Coronary artery (tissue), 2 donors: ENCODE measurements around the gene TBCK.
"Not testable (repeated sequence)": the region's sequence is repeated elsewhere in the genome, so short reads cannot be mapped to it uniquely, and the experiment has no call there.

Experiments used
- DNase-seq: peaks from one replicate; pipeline ENCODE4 v3.0.0-alpha.2; 2017; ENCODE audit warnings: low spot score
- H3K27ac ChIP-seq, 2 donors: fragments of 200-600 bp; sonication (generic); one replicate each; pipeline ENCODE4 v1.5.1; 2016 to 2019
- H3K4me3 ChIP-seq: fragments of 200-600 bp; sonication (generic); 2 replicates; pipeline ENCODE4 v1.5.1; 2016; ENCODE audit warnings: mild to moderate bottlenecking, moderate library complexity
- TF ChIP-seq, protein P1 (sequence below): fragments of 200-600 bp; sonication (generic); IDR thresholded peaks from one replicate; pipeline ENCODE4 v1.5.1; 2019; ENCODE audit warnings: antibody characterized with exemption

The TBCK gene

DNA sequence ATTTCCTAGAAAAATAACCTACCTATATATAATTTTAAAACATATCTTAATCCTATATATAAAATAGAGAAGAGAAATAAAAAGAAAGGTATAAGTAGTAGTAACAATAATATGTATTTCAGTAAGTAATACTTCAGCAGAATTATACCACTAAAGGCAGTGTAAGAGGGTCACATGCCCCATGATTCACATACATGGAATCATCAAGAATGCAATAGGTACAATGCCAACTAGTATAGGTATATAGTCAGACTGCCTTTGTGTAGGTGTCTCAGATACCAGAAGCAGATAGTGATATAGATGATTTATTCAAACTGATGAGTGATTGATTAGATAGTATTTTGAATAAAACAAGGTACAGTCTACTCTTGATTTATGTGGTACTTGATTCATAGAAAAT is 9.8 kb upstream of the TBCK start:
- Histone ChIP-seq H3K4me3 (no peak overlapping the region), H3K27ac (no peak overlapping the region)
- no peak for DNase-seq
- TF ChIP-seq, protein P1, sequence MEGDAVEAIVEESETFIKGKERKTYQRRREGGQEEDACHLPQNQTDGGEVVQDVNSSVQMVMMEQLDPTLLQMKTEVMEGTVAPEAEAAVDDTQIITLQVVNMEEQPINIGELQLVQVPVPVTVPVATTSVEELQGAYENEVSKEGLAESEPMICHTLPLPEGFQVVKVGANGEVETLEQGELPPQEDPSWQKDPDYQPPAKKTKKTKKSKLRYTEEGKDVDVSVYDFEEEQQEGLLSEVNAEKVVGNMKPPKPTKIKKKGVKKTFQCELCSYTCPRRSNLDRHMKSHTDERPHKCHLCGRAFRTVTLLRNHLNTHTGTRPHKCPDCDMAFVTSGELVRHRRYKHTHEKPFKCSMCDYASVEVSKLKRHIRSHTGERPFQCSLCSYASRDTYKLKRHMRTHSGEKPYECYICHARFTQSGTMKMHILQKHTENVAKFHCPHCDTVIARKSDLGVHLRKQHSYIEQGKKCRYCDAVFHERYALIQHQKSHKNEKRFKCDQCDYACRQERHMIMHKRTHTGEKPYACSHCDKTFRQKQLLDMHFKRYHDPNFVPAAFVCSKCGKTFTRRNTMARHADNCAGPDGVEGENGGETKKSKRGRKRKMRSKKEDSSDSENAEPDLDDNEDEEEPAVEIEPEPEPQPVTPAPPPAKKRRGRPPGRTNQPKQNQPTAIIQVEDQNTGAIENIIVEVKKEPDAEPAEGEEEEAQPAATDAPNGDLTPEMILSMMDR, result no peak

DNA sequence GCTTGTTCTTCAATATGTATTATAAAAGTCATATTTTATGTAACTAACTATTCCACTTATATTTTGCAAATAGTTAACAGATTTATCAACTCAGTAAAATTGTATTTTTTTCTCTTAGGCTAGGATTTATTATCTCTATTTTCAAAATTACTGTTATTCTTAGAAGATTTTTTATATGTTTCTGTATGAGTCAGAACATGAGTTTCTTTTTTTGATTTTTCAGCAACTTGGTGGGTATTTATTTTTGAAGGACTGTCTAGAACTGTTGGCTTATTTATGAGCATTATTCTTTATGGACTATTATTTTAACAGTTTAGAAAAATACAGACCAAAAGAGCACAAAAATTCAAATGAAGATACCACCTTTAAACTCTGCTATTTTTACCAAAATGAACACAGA is 7.1 kb upstream of the TBCK start:
- no peak overlapping the region for H3K4me3 ChIP-seq
- no peak for DNase-seq
- no peak overlapping the region for H3K27ac ChIP-seq
- TF ChIP-seq, protein P1, result no peak

DNA sequence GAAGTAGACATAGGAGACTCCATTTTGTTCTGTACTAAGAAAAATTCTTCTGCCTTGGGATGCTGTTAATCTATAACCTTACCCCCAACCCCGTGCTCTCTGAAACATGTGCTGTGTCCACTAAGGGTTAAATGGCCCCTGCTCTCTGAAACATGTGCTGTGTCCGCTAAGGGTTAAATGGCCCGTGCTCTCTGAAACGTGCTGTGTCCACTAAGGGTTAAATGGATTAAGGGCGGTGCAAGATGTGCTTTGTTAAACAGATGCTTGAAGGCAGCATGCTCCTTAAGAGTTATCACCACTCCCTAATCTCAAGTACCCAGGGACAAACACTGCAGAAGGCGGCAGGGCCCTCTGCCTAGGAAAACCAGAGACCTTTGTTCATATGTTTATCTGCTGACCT is 5.8 kb upstream of the TBCK start:
- H3K4me3 ChIP-seq, DNase-seq, H3K27ac ChIP-seq: not testable (repeated sequence)

DNA sequence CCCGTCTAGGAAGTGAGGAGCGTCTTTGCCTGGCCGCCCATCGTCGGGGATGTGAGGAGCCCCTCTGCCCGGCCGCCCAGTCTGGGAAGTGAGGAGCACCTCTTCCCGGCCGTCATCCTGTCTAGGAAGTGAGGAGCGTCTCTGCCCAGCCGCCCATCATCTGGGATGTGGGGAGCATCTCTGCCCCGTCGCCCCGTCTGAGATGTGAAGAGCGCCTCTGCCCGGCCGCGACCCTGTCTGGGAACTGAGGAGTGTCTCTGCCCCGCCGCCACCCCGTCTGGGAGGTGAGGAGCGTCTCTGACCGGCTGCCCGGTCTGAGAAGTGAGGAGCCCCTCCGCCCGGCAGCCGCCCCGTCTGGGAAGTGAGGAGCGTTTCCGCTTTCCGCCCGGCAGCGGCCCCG is 5.2 kb upstream of the TBCK start:
- not testable (repeated sequence) for DNase-seq, H3K27ac ChIP-seq, H3K4me3 ChIP-seq

DNA sequence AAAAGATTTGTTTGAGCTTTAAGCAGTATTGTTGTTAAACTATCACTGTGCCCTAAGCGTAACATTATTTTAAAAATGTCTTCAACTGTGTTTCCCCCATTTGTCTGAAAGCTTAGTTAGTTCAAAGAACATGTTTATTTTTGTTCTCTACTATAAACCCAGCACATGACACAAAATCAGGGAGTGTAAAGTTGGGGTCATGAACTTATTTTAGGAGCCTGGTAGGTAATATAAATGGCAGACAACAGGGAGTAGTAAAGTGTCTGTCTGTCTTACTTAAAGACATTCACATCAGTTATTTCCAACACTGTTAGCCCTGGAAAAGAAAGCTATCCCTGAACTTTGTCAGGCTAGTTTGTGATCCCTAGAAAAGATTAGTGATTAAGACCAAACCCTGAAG is 4.2 kb upstream of the TBCK start:
- DNase-seq, result no peak
- Histone ChIP-seq H3K4me3 (no peak overlapping the region), H3K27ac (no peak overlapping the region)
- TF ChIP-seq, protein P1, result no peak

DNA sequence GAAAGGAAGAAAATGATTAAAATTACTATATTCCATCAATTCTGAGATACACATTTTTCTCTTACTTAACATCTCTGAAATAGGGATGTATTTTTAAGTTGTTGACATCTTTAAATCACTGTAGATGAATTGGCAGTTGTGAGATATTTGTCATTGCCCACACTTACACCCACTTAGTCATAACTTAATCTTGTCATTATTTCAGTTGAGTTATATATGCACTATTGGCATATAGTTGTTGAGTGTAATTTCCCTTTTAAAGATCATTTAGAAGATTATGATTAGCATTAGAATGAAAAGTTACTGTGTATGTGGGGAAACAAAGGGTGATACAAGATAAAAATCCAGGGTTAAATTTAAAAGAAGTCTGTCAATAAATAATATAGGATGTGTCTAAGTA is 2.5 kb upstream of the TBCK start:
- no peak overlapping the region for H3K4me3 ChIP-seq
- DNase-seq, result no peak
- no peak overlapping the region for H3K27ac ChIP-seq
- TF ChIP-seq, protein P1, result no peak

DNA sequence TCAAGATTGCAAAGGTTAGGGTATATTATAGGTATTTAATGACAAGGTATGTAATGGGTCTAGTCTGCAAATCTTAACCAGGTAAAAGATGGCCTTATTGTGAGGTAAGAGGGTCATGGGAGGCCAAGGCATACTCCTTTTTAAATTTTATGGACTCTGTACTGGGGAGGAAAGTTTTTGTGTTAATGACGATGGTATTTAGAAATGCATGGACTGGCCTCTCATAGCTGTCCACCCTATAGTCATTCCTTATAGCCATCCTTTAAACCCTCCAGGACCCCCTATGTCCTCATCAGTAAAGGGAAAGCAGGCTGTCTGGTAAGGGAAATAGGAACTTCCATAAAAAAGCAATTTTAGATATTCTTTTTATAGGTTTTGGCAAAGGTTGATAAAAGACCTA is 1.8 kb upstream of the TBCK start:
- no peak overlapping the region for H3K27ac ChIP-seq
- TF ChIP-seq, protein P1, result no peak
- DNase-seq, result no peak
- H3K4me3 ChIP-seq, result peak overlapping the region; percentile 88

DNA sequence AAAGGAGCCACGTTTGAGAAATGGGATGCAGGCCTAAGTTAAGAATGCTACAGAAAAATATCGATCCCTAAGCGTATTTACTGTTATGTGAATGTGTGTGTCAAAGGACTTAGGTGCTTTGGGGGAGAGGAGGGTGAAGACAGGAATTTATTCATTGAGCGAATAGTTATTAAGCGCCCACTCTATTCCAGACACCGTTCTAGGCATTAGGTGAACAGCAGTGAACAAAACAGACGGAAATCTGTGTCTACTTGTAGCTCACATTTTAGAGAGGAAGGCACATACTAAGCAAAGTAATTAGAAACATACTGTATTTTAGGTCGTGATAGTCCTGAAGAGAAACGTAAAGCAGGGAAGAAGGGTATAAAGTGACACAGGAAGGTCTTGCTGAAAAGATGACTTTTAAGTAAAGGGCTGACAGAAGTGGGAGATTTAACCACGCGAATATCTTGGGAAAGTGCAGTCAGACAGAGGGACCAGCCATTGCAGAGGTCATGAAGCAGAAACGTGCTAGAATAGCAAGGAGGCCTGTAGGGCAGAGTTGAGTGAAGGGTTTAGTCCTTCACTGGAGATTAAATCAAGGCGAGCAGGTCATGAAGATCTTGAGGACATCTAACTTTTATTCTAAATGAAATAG is 882 bp upstream of the TBCK start:
- H3K4me3 ChIP-seq, result peak overlapping the region; percentile 88
- TF ChIP-seq, protein P1, result no peak
- peak overlapping the region; percentile 86 to 96 for H3K27ac ChIP-seq
- DNase-seq, result no peak
